Kidney tubule cell (primary cell): ENCODE measurements around the gene CEP350.

Experiments
- DNase-seq: peaks from one replicate; pipeline ENCODE4 v3.0.0-alpha.2; 2018; ENCODE audit warnings: low spot score

Gene CEP350

GRCh38 chr1:180061019-180061418 is 106.4 kb downstream of the CEP350 start:
- no peak for DNase-seq

GRCh38 chr1:180062452-180062971 is 107.9 kb downstream of the CEP350 start:
- DNase-seq, result no peak

- DNase-seq, result no peak
These were observed 110.8 kb downstream of the CEP350 start for GRCh38 chr1:180065408-180065807.

GRCh38 chr1:180066150-180066549 is 111.5 kb downstream of the CEP350 start:
- no peak for DNase-seq

- no peak for DNase-seq
These were observed 115.7 kb downstream of the CEP350 start for GRCh38 chr1:180070286-180070685.

GRCh38 chr1:180071759-180072158 is 117.1 kb downstream of the CEP350 start:
- DNase-seq, result no peak

- peak; percentile 60 for DNase-seq
These were observed 125.8 kb downstream of the CEP350 start for GRCh38 chr1:180080439-180080838.

GRCh38 chr1:180081474-180081873 is 126.9 kb downstream of the CEP350 start:
- DNase-seq, result no peak

GRCh38 chr1:180083164-180083563 is 128.6 kb downstream of the CEP350 start:
- no peak for DNase-seq

- no peak for DNase-seq
These were observed 130.3 kb downstream of the CEP350 start for GRCh38 chr1:180084867-180085266.

GRCh38 chr1:180085331-180085730 is 130.7 kb downstream of the CEP350 start:
- DNase-seq, result no peak

GRCh38 chr1:180092931-180093650 is 138.5 kb downstream of the CEP350 start:
- no peak for DNase-seq

- no peak for DNase-seq
These were observed 140.2 kb downstream of the CEP350 start for GRCh38 chr1:180094705-180095295.

GRCh38 chr1:180096584-180097325 is 142.1 kb downstream of the CEP350 start:
- no peak for DNase-seq

GRCh38 chr1:180097326-180097605 is 142.7 kb downstream of the CEP350 start:
- no peak for DNase-seq

- DNase-seq, result no peak
These were observed 146.8 kb downstream of the CEP350 start for GRCh38 chr1:180101411-180101810.

- no peak for DNase-seq
These were observed 149.2 kb downstream of the CEP350 start for GRCh38 chr1:180103819-180104218.

- no peak for DNase-seq
These were observed 157.5 kb downstream of the CEP350 start for GRCh38 chr1:180112091-180112490.

GRCh38 chr1:180112984-180113647 is 158.5 kb downstream of the CEP350 start:
- no peak for DNase-seq

- no peak for DNase-seq
These were observed 159.9 kb downstream of the CEP350 start for GRCh38 chr1:180114396-180114945.

GRCh38 chr1:180116964-180117763 is 162.6 kb downstream of the CEP350 start:
- peak; percentile 80 for DNase-seq

GRCh38 chr1:180117764-180118116 is 163.1 kb downstream of the CEP350 start:
- peak; percentile 75 for DNase-seq
